ENCODE measurements around the gene SETBP1.

DNA sequence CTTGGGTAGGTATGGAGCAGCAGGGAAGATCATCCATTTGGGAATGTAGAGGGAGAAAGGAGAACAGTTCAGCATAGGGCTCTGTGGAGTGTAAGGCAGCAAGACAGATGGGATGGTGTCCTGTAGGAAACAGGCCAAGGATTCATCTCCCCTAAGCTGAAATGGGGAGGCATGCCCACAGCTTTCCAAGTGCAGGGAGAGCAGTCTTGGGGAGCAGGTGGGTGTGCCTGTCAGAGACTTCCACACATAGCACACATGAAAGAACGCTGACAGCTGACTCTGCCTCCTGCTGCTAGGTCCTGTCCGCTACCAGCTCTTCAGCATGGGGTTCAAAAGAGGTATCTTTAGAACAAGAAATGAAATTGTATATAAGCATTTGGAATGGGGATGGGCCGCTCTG is 9.0 kb downstream of the SETBP1 start:
- TF ChIP-seq, protein P1, sequence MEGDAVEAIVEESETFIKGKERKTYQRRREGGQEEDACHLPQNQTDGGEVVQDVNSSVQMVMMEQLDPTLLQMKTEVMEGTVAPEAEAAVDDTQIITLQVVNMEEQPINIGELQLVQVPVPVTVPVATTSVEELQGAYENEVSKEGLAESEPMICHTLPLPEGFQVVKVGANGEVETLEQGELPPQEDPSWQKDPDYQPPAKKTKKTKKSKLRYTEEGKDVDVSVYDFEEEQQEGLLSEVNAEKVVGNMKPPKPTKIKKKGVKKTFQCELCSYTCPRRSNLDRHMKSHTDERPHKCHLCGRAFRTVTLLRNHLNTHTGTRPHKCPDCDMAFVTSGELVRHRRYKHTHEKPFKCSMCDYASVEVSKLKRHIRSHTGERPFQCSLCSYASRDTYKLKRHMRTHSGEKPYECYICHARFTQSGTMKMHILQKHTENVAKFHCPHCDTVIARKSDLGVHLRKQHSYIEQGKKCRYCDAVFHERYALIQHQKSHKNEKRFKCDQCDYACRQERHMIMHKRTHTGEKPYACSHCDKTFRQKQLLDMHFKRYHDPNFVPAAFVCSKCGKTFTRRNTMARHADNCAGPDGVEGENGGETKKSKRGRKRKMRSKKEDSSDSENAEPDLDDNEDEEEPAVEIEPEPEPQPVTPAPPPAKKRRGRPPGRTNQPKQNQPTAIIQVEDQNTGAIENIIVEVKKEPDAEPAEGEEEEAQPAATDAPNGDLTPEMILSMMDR (IDR thresholded peaks at IDR 0.05): no peak
- TF ChIP-seq GABPB1 (CRISPR knock-in tag; IDR thresholded peaks at IDR 0.05) (no peak), KAT7 (CRISPR knock-in tag; IDR thresholded peaks at IDR 0.05; ENCODE audit: borderline replicate concordance) (no peak), CDX4 (CRISPR knock-in tag; IDR thresholded peaks at IDR 0.05; ENCODE audit: borderline replicate concordance) (no peak)
